ENCODE data around the gene HK1.

Gene HK1

DNA sequence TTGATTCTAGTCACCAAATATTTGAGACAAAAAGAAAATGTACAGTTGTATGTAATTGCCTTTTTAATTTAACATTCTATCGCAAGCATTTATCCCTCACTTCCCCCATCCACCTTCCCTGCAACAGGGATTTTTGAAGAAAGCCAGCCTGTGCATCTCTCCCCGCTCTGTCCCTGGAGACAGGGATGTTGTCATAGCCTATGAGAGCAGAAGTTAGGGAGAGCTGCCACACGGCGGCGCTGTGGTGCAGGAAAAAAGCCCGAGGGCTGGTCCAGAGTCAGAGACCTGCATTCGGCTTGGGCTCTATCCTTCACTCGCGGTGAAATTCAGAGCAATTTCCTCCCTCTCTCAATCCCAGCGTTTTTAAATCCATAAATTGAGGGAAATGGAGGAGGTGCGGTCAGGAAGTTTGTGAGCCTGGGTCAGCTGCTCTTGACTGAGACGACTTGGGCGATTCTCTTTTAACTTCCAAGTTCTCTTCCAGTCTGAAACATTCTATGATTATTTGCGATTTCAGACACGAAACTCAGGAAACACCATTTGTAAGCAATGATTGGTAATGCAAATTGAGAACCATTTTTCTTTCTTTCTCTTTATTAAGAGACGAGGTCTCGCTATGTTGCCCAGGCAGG is 40.7 kb upstream of the HK1 start:
- H3K4me3 ChIP-seq (ENCODE audit: low read depth, low read length), result no peak overlapping the region
- TF ChIP-seq, protein P1, sequence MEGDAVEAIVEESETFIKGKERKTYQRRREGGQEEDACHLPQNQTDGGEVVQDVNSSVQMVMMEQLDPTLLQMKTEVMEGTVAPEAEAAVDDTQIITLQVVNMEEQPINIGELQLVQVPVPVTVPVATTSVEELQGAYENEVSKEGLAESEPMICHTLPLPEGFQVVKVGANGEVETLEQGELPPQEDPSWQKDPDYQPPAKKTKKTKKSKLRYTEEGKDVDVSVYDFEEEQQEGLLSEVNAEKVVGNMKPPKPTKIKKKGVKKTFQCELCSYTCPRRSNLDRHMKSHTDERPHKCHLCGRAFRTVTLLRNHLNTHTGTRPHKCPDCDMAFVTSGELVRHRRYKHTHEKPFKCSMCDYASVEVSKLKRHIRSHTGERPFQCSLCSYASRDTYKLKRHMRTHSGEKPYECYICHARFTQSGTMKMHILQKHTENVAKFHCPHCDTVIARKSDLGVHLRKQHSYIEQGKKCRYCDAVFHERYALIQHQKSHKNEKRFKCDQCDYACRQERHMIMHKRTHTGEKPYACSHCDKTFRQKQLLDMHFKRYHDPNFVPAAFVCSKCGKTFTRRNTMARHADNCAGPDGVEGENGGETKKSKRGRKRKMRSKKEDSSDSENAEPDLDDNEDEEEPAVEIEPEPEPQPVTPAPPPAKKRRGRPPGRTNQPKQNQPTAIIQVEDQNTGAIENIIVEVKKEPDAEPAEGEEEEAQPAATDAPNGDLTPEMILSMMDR (conservative IDR thresholded peaks at IDR 0.05; ENCODE audit: low read depth, low read length), result peak; percentile 99

DNA sequence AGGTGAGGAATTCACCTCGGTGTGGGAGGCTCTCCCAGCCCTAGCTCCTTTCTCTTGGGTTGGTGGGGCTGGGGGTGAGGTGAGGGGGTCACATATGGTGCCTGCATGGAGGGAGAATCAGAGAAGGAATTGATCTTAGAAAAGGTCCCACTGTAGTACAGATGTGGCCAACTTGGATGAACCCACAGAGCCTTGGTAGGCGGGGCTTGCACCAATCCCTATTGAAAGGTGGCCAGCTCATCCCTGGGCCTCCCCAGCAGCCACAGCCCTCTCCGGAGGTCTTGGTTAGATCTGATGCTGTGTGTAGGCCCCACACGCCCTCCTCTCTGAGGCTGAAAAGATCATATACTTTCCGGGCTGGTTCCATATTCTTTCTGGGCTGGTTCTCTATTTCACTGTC is 39.2 kb upstream of the HK1 start:
- H3K4me3 ChIP-seq (ENCODE audit: low read depth, low read length), result no peak overlapping the region
- TF ChIP-seq, protein P1 (conservative IDR thresholded peaks at IDR 0.05; ENCODE audit: low read depth, low read length), result no peak
- DNase-seq (ENCODE audit: low read depth), result no peak

More for the DNA sequence above, 40.7 kb upstream of the HK1 start:
- DNase-seq (ENCODE audit: low read depth), result peak; percentile 82

DNA sequence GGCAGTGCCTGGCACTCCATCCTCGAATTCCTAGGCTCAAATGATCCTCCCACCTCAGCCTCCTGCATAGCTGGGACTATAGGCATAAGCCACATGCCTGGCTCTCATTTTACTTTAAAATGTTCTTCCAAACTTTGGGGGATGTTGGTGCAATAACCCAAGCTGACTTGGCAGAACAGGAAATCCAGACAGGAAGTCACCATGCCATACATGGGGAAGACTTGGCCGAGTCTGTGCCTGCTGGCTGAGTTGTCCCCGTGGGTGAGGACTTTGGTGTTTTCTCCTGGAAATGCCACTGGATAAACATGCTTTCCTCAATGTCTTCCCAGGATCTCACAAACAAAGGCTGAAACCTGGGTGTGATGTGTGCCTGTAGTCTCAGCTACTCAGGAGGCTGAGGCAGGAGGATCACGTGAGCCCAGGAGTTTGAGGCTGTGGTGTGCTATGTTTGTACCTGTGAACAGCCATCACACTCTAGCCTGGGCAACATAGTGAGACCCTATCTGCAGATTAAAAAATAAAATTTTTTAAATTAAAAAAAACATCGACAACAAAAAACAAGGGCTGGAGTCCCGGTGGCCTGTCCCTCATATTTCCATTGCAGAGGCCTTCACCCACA is 38.4 kb upstream of the HK1 start:
- H3K4me3 ChIP-seq (ENCODE audit: low read depth, low read length), result no peak overlapping the region
- DNase-seq (ENCODE audit: low read depth), result no peak
- TF ChIP-seq, protein P1 (conservative IDR thresholded peaks at IDR 0.05; ENCODE audit: low read depth, low read length), result no peak

DNA sequence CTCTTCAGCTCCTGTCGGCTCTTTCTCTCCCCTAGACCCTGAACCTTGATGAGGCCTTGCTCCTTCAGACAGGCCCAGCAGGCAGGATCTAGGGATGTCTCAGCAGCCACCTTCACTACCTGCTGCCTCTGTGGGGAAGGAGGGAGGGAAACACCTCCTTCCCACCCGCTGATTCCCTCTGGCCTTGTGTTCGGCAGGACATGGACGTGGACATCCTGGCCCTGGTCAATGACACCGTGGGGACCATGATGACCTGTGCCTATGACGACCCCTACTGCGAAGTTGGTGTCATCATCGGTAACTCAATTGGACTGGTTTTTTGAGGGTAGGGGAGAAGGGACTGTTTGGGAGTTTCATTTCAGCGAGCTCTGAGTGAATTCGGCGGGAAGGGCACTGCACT is 37.8 kb upstream of the HK1 start:
- H3K4me3 ChIP-seq (ENCODE audit: low read depth, low read length), result no peak overlapping the region
- TF ChIP-seq, protein P1 (conservative IDR thresholded peaks at IDR 0.05; ENCODE audit: low read depth, low read length), result no peak
- no peak for DNase-seq (ENCODE audit: low read depth)

DNA sequence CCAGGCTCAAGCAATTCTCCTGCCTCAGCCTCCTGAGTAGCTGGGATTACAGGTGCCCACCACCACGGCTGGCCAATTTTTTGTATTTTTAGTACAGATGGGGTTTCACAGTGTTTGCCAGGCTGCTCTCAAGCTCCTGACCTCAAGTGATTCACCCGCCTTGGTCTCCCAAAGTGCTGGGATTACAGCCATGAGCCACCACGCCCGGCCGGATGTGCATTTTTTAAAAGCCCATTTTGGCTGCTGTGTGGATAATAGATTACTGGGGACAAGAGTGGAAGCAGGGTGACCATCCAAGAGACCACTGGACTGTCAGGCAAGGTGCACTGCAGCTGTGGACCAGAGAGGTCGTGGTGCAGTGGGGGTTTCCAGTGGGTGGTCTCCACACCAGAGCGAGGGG is 36.7 kb upstream of the HK1 start:
- TF ChIP-seq, protein P1 (conservative IDR thresholded peaks at IDR 0.05; ENCODE audit: low read depth, low read length), result no peak
- H3K4me3 ChIP-seq (ENCODE audit: low read depth, low read length), result no peak overlapping the region
- DNase-seq (ENCODE audit: low read depth), result no peak

DNA sequence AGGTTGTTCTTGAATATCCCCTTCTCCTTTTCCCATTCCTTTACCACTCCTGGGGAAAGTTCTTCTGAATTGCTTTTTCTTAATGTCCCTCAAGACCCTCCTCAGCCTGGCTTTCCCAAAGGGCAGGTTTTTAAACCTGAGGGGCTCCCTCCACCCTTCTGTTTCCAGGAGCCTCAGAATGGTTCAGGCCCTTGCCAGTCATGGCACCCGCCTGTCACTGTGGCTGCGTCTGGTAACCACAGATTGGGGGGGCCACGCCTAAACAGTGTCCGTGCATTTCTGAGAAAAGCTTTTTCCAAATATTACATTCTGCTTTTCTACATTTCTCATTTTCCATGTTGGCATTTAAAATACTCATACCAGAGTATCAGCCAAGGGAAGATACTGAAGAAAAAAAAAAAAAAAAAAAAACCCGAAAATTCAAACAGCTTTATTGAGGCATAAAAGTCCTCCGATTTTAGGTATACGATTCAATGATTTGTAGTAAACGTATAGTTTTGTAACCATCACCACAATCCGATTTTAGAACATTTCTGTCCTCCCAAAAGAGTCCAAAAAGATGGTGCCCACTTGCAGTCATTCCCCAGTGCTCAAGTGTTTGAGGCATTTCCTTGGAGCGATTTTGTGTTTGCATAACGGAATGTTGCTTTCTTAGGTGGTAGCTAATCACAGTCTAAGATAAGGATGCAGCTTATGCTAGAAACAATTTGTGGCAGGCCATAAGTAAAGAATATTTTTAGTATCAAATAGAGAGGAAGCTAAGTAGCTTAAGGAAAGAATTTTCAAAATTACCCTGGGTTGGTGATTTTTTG is 36.0 kb upstream of the HK1 start:
- H3K4me3 ChIP-seq (ENCODE audit: low read depth, low read length), result no peak overlapping the region
- TF ChIP-seq, protein P1 (conservative IDR thresholded peaks at IDR 0.05; ENCODE audit: low read depth, low read length), result no peak
- DNase-seq (ENCODE audit: low read depth), result no peak

All from choroid plexus epithelial cell (primary cell).